A549 treated with Mapracorat at 1 μM for 4 hours (cell line): ENCODE results near the gene FAM216A. TPM values are rescaled to one million over a fixed set of nuclear protein-coding genes. Genes with fewer than 3 reads are reported as not detected.

ENCODE experiments used
- total RNA-seq: library from RNA; stranded (reverse); fragments of 200-300 nt; extraction: Qiagen RNA extraction; gene quantifications from 5 replicates; pipeline ENCODE4 v1.2.3, GENCODE V29; 2022

The FAM216A gene
- total RNA-seq, result 18.4 to 21.9 TPM (median 19.3 TPM) in 5 replicates

GRCh38 chr12:110468214-110469048 is at the start of gene FAM216A, which contains the start of gene GPN3:
FAM216A (plus strand) TSS chr12:110468845; CDS start chr12:110468876, 31 bp downstream.
GPN3 (minus strand) TSS chr12:110468257; CDS start chr12:110468203, 54 bp downstream.

GRCh38 chr12:110449799-110450497 is 18.7 kb upstream of the FAM216A start, which contains the start of gene ARPC3:
ARPC3 (minus strand) TSS chr12:110450337; CDS start chr12:110450260, 77 bp downstream.

GRCh38 chr12:110501752-110502738 is 33.4 kb downstream of the FAM216A start, which contains the start of the genes RAD9B and VPS29:
RAD9B (plus strand) TSS chr12:110502331; CDS start chr12:110502338, 7 bp downstream.
VPS29 (minus strand) TSS chr12:110502111; CDS start chr12:110502051, 60 bp downstream.

Other genes starting within 250 kb of the FAM216A start
- 238 to 302 TPM (median 280 TPM) in 5 replicates for gene ATP2A2, start 187.6 kb upstream of the FAM216A start, total RNA-seq
- 48.7 to 57.3 TPM (median 55.4 TPM) in 5 replicates for gene ANAPC7, start 65.1 kb upstream of the FAM216A start, total RNA-seq
- gene ARPC3, start 18.5 kb upstream of the FAM216A start, total RNA-seq, result 441 to 718 TPM (median 446 TPM) in 5 replicates
- gene GPN3, start 588 bp upstream of the FAM216A start, total RNA-seq, result 27.2 to 37.2 TPM (median 34.8 TPM) in 5 replicates
- gene VPS29, start 33.3 kb downstream of the FAM216A start, total RNA-seq, result 140 to 173 TPM (median 158 TPM) in 5 replicates
- gene RAD9B, start 33.5 kb downstream of the FAM216A start, total RNA-seq, result 0.13 to 0.55 TPM (median 0.22 TPM) in 5 replicates
- 23.0 to 29.3 TPM (median 28.2 TPM) in 5 replicates for gene PPTC7, start 114.5 kb downstream of the FAM216A start, total RNA-seq
- 28.3 to 35.2 TPM (median 31.8 TPM) in 5 replicates for gene TCTN1, start 145.3 kb downstream of the FAM216A start, total RNA-seq
- gene HVCN1, start 220.3 kb downstream of the FAM216A start, total RNA-seq, result 0.38 to 0.98 TPM (median 0.65 TPM) in 5 replicates